Measurements from ENCODE around the gene EHD4. TPM values are rescaled to one million over a fixed set of nuclear protein-coding genes. Genes with fewer than 3 reads are reported as not detected.

The EHD4 gene
- polyA plus RNA-seq, 1 donor (not counting 4 experiments of a cell fraction or from before 2014, with no cell fraction given): 31.5 TPM

DNA sequence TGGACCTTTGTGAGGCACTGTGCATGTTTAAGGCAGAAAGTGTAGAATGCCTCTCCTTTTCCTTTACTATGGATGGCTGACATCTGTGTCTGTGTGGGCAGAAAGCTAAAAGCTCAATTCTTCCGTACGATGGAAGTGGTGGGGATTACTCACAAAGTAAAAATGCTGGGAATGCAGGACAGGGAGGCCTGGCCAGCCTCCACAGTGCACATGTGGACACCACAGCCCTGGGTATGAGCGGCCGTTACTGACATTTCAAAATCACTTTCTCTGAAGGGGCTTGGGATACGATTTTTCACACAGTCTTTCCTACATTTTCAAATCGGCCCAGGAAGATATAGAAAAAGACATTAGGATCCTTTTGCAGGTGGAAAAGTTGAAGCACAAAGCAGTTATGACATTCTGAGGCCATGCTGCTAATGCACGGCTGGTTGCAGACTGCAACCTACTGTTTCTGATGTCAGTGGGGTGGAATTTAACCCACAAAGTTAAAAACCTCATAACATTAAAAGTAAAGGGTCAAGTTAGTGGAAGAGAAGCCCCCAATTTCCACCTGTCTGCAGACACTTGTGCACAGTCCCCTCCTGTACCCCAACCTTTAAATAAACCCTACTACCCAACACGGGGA, 27.9 kb downstream of the EHD4 start:
- peak overlapping the region; percentile 24 for H3K9ac ChIP-seq (ENCODE audit: control insufficient read depth, extremely low read depth, insufficient read depth, low read length)
- H4K20me1 ChIP-seq (ENCODE audit: control insufficient read depth, extremely low read depth, insufficient read depth, low read length): no peaks in the 10 kb centered on the region
- H3K9me3 ChIP-seq (ENCODE audit: control insufficient read depth, low read depth, low read length): no peaks in the 10 kb centered on the region
- H3K4me1 ChIP-seq (ENCODE audit: control insufficient read depth, extremely low read depth, insufficient read depth, low read length): peaks cover 82% of the 10 kb centered on the region
- dilution Hi-C loops (cut with MboI; ENCODE audit: extremely low pct_ligation_motif_present, low sequenced_read_pairs): no loop called here
- H2AFZ ChIP-seq (ENCODE audit: control insufficient read depth, low read length): no peak overlapping the region
- H3K4me3 ChIP-seq (ENCODE audit: control insufficient read depth in 2 of 3, extremely low read depth in 1 of 3, insufficient read depth in 2 of 3, low read depth in 1 of 3, low read length in 3 of 3): peak overlapping the region in 2 of 3 experiments; percentile 8 to 32
- TF ChIP-seq EZH2 (IDR thresholded peaks at IDR 0.05; ENCODE audit: low read length): no peak
- TF ChIP-seq, protein P1, sequence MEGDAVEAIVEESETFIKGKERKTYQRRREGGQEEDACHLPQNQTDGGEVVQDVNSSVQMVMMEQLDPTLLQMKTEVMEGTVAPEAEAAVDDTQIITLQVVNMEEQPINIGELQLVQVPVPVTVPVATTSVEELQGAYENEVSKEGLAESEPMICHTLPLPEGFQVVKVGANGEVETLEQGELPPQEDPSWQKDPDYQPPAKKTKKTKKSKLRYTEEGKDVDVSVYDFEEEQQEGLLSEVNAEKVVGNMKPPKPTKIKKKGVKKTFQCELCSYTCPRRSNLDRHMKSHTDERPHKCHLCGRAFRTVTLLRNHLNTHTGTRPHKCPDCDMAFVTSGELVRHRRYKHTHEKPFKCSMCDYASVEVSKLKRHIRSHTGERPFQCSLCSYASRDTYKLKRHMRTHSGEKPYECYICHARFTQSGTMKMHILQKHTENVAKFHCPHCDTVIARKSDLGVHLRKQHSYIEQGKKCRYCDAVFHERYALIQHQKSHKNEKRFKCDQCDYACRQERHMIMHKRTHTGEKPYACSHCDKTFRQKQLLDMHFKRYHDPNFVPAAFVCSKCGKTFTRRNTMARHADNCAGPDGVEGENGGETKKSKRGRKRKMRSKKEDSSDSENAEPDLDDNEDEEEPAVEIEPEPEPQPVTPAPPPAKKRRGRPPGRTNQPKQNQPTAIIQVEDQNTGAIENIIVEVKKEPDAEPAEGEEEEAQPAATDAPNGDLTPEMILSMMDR (optimal IDR thresholded peaks at IDR 0.05 in 1 of 3, IDR thresholded peaks at IDR 0.05 in 1 of 3, conservative IDR thresholded peaks at IDR 0.05 in 1 of 3; ENCODE audit: extremely low read depth in 1 of 3, insufficient read depth in 2 of 3, low read length in 3 of 3): no peak
- peaks cover 47% of the 10 kb centered on the region for H3K79me2 ChIP-seq (ENCODE audit: control insufficient read depth, insufficient read depth, low read length)
- peak overlapping the region; percentile 53 for H3K27ac ChIP-seq (ENCODE audit: control insufficient read depth, insufficient read depth, low read length)
- DNase-seq (ENCODE audit: low read depth, low spot score) (no peak), FAIRE-seq (peak; percentile 94)
- no peaks in the 10 kb centered on the region for H3K27me3 ChIP-seq (ENCODE audit: control insufficient read depth, extremely low read depth, insufficient read depth, low read length)
- no peaks in the 10 kb centered on the region for H3K9me1 ChIP-seq (ENCODE audit: control insufficient read depth, extremely low read depth, insufficient read depth, low read length)
- H3K4me2 ChIP-seq (ENCODE audit: control insufficient read depth, extremely low read depth, insufficient read depth, low read depth, low read length): peak overlapping the region; percentile 66
- peaks cover 10 to 37% of the 10 kb centered on the region in 2 experiments for H3K36me3 ChIP-seq (ENCODE audit: control insufficient read depth in 2 of 2, extremely low read depth in 1 of 2, insufficient read depth in 2 of 2, low read length in 2 of 2)

DNA sequence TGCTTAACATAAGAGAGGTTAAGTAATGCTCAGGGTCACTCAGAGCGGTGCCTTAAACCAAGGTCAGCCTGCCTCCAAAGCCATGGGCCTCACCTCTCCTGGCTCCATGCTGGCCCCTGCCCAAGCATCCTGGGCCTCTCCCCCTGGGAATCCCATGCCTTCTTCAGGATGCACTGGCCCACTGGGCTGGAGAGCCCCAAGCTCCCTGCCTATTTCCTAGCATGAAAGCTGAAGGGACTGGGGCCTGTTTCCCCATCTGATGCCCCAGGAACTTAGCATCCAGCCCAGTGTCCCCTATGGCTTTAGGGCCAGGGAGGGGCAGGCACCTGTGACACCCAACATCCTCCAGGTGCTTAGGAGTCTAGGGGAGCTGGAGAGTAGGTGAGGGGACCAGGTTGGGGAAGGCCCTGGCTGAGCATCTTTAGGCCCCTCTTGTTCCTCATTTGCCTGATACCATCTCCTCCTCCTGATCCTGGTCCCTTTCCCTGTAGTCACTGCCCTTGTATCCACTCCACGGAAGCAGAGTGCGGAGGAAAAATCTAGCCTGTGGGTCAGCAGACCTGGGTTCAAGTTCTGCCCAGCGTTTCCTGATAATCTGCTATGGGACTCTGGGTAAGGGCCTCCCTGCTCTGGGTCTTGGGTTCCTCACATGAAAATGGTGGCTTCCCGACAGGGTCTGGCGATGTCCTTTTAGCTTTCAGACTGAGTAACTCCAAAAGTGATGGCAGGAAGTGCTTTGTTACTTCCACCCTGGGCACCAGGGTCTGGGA, 28.6 kb downstream of the EHD4 start:
- TF ChIP-seq, protein P1 (optimal IDR thresholded peaks at IDR 0.05 in 1 of 3, IDR thresholded peaks at IDR 0.05 in 1 of 3, conservative IDR thresholded peaks at IDR 0.05 in 1 of 3; ENCODE audit: extremely low read depth in 1 of 3, insufficient read depth in 2 of 3, low read length in 3 of 3): no peak
- TF ChIP-seq EZH2 (IDR thresholded peaks at IDR 0.05; ENCODE audit: low read length): no peak
- peak overlapping the region in 1 of 3 experiments; percentile 8 for H3K4me3 ChIP-seq (ENCODE audit: control insufficient read depth in 2 of 3, extremely low read depth in 1 of 3, insufficient read depth in 2 of 3, low read depth in 1 of 3, low read length in 3 of 3)
- H3K36me3 ChIP-seq (ENCODE audit: control insufficient read depth in 2 of 2, extremely low read depth in 1 of 2, insufficient read depth in 2 of 2, low read length in 2 of 2): peaks cover 12 to 37% of the 10 kb centered on the region in 2 experiments
- peaks cover 50% of the 10 kb centered on the region for H3K79me2 ChIP-seq (ENCODE audit: control insufficient read depth, insufficient read depth, low read length)
- dilution Hi-C loops (cut with MboI; ENCODE audit: extremely low pct_ligation_motif_present, low sequenced_read_pairs): no loop called here
- no peaks in the 10 kb centered on the region for H4K20me1 ChIP-seq (ENCODE audit: control insufficient read depth, extremely low read depth, insufficient read depth, low read length)
- H3K4me2 ChIP-seq (ENCODE audit: control insufficient read depth, extremely low read depth, insufficient read depth, low read depth, low read length): peak overlapping the region; percentile 66
- H3K4me1 ChIP-seq (ENCODE audit: control insufficient read depth, extremely low read depth, insufficient read depth, low read length): peaks cover 82% of the 10 kb centered on the region
- no peaks in the 10 kb centered on the region for H3K27me3 ChIP-seq (ENCODE audit: control insufficient read depth, extremely low read depth, insufficient read depth, low read length)
- no peaks in the 10 kb centered on the region for H3K9me3 ChIP-seq (ENCODE audit: control insufficient read depth, low read depth, low read length)
- H3K9ac ChIP-seq (ENCODE audit: control insufficient read depth, extremely low read depth, insufficient read depth, low read length): peak overlapping the region; percentile 24
- FAIRE-seq (peak; percentile 36), DNase-seq (ENCODE audit: low read depth, low spot score) (no peak)
- no peak overlapping the region for H2AFZ ChIP-seq (ENCODE audit: control insufficient read depth, low read length)
- H3K27ac ChIP-seq (ENCODE audit: control insufficient read depth, insufficient read depth, low read length): peak overlapping the region; percentile 53
- H3K9me1 ChIP-seq (ENCODE audit: control insufficient read depth, extremely low read depth, insufficient read depth, low read length): no peaks in the 10 kb centered on the region
